IMR-90 (cell line): ENCODE data around the gene KRT82.

ENCODE experiments used
- BHLHE40 ChIP-seq: fragments of 150-350 bp; IDR thresholded peaks from 2 replicates; pipeline ENCODE4 v1.6.1; 2016; ENCODE audit warnings: mild to moderate bottlenecking, low read depth, low read length
- CEBPB ChIP-seq: IDR thresholded peaks from 2 replicates; pipeline ENCODE4 v1.6.1; 2012; ENCODE audit warnings: low read depth, low read length, improper control_type of control experiment
- CTCF ChIP-seq: conservative IDR thresholded peaks from 2 replicates; pipeline ENCODE4 v1.5.1; 2012; ENCODE audit warnings: mild to moderate bottlenecking, low read depth, low read length, improper control_type of control experiment
- FOS ChIP-seq: fragments of 150-350 bp; IDR thresholded peaks from 2 replicates; pipeline ENCODE4 v1.6.1; 2016; ENCODE audit warnings: low read depth, low read length
- MAFK ChIP-seq: IDR thresholded peaks from 2 replicates; pipeline ENCODE4 v1.6.1; 2012; ENCODE audit warnings: low read depth, low read length, improper control_type of control experiment
- MXI1 ChIP-seq: IDR thresholded peaks from 2 replicates; pipeline ENCODE4 v1.6.1; 2012; ENCODE audit warnings: low read depth, mild to moderate bottlenecking, low read length, moderate library complexity, borderline replicate concordance
- POLR2A ChIP-seq: IDR thresholded peaks from 2 replicates; pipeline ENCODE4 v1.6.1; 2012; ENCODE audit warnings: mild to moderate bottlenecking, low read depth, low read length
- RAD21 ChIP-seq: IDR thresholded peaks from 2 replicates; pipeline ENCODE4 v1.6.1; 2012; ENCODE audit warnings: low read length, improper control_type of control experiment
- RCOR1 ChIP-seq: IDR thresholded peaks from 2 replicates; pipeline ENCODE4 v1.6.1; 2012; ENCODE audit warnings: mild to moderate bottlenecking, low read length, improper control_type of control experiment; ENCODE audit not compliant: insufficient replicate concordance
- RFX5 ChIP-seq: IDR thresholded peaks from 2 replicates; pipeline ENCODE4 v1.8.0; 2012; ENCODE audit warnings: low read depth, mild to moderate bottlenecking, low read length, moderate library complexity
- USF2 ChIP-seq: fragments of 150-350 bp; IDR thresholded peaks from 2 replicates; pipeline ENCODE4 v1.6.1; 2017; ENCODE audit warnings: mild to moderate bottlenecking, antibody characterized with exemption, low read length, low read depth

- TF ChIP-seq CTCF: no peak
- no peak for TF ChIP-seq BHLHE40
- TF ChIP-seq RCOR1: no peak
- no peak for TF ChIP-seq POLR2A
- no peak for TF ChIP-seq FOS
- TF ChIP-seq RFX5: no peak
- no peak for TF ChIP-seq RAD21
- TF ChIP-seq MXI1: no peak
- TF ChIP-seq CEBPB: no peak
- TF ChIP-seq MAFK: no peak
- no peak for TF ChIP-seq USF2
These were observed 56.9 kb downstream of the KRT82 start for GRCh38 chr12:52349196-52349595.
